Kidney tubule cell (primary cell): Measurements from ENCODE around the gene IRF2BP1.
A peak's percentile ranks its signal among the peaks of the same experiment; 100 is the strongest.

Source experiments
- DNase-seq: peaks from one replicate; pipeline ENCODE4 v3.0.0-alpha.2; 2018; ENCODE audit warnings: low spot score

IRF2BP1 gene

DNA sequence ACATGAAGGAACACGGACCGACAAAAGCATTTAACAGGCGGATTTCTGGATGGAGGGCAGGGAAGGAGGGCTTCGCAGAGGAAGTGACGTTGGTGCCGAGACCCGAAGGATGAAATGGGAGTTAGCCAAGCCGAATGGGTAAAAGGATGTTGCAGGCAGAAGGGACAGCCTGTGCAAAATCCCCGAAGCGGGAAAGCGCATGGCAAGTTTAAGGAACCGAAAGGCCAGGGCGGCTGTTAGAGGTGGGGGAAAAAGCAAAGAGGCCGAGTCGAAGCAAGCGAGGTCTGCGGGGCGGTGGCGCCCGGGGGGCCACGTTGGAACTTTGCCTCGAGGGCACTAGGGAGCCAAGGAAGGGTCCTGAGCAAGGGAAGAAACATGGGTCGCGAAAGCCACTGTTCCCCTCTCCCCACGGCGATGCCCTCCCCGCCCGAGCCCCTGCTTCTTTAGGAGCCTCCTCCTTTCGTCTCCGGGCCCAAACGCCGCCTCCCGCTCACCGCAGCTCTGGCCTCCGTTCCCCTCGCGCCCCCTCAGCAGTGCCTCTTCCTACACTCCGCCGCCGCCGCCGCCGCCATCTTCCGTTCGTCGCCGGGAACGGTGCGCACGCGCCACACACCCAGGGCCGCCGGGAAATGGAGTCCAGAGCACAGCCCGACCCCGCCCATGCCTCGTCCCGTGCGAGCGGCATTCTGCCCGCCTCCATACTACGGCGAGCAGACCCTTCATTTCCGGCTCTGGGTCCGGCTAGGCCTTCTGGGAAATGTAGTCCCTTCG lies 23.2 kb downstream of the IRF2BP1 start, which contains the start of gene SYMPK:
Gene SYMPK, minus strand, starts transcription at position 584 of the 771 bp plus-strand sequence. CDS start 8,652 bp downstream, outside the sequence.
- DNase-seq = peak; percentile 99

DNA sequence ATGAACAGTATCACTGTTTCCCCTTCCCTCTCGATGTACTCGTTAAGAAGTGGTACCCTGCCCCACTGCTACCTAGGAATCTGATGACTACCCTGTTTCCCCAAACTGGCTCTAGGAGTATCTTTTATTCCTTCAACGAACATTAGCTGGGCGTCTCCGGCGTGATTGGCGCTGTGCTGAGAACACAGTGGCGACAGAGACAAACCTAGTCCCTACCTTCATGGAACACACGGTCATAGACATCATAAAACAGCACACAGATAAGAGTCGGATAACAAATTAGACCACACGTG lies 23.7 kb downstream of the IRF2BP1 start:
- no peak for DNase-seq

- DNase-seq = no peak
Measured at GRCh38 chr19:45860359-45861259, 25.3 kb downstream of the IRF2BP1 start.

DNA sequence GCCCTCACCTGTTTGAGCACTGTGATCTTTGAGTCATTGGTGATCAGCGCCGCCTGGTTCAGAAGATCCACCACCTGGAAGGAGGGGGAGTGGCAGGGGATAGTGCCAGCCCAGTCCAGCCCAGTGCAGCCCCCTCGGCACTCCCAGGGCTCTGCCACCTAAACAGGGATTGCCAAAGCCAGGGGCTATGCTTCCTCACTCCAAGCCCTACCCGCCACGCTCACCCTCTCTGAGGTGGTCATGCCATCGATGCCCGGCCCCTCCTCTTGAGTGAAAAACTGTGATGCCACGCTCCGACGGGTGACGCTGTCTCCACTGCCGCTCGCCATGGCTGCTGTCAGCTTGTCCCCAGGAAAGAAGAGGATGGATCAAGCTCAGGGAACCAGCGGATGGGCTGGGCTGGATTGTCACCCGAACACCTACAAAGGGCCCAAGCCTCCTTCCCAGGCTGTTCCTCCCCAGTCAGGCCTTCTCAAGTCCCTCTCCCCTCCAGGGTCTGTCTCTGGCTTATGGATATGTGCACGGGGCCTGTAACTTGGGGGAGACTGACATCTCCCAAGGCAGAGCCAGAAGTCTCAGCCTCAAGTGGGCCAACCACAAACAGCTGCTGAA lies 31.7 kb downstream of the IRF2BP1 start:
- DNase-seq = no peak

GRCh38 chr19:45852983-45853382 lies 33.0 kb downstream of the IRF2BP1 start:
- no peak for DNase-seq

- DNase-seq = peak; percentile 8
Measured at GRCh38 chr19:45852145-45852750, 33.7 kb downstream of the IRF2BP1 start.

- DNase-seq = no peak
Measured at GRCh38 chr19:45848922-45849321, 37.0 kb downstream of the IRF2BP1 start.

DNA sequence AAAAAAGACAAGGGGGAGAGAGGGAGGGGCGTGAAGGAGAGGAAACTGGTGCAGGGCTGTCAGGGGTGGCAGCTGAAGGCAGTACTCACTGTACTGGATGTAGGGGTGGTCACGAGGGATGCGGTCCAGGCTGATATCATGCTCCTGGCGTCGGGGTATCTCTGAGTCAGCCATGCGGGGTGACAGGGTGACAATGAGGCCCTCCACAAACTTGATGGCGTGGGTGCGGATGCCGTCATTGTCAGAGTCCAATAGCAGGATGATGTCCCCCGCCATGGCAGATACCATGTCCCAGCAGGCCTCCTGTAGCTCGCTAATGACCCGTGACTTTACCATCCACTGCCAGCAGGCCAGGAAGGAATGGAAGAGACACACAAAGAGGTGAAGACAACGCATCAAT lies 38.3 kb downstream of the IRF2BP1 start:
- no peak for DNase-seq

- no peak for DNase-seq
Measured at GRCh38 chr19:45842198-45842597, 43.7 kb downstream of the IRF2BP1 start.

DNA sequence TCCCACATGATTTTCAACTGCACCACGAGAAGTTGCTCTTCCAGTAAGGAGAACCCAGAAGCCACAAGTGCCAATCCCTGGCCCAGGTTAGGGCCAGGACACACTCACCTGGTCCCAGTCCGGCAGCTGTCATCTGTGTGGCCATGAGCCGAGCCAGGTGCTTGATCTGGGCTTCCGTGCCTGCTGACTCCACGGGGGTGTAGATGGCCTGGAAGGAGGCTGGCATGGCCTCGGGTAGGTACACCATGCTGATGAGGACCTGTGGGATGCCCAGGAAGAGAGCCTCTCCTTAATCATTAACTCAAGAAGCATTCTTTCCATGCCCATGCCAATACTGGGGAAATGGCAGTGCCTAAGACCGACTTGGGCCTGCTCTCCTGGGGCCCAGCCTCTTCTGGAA lies 51.0 kb downstream of the IRF2BP1 start:
- peak; percentile 55 for DNase-seq
